ENCODE data around the gene DRICH1. TPM values are rescaled to one million over a fixed set of nuclear protein-coding genes. Genes with fewer than 3 reads are reported as not detected.
A peak's percentile ranks its signal among the peaks of the same experiment; 100 is the strongest.

The DRICH1 gene
- total RNA-seq, 1 donor from 2014 or later = not detected

DNA sequence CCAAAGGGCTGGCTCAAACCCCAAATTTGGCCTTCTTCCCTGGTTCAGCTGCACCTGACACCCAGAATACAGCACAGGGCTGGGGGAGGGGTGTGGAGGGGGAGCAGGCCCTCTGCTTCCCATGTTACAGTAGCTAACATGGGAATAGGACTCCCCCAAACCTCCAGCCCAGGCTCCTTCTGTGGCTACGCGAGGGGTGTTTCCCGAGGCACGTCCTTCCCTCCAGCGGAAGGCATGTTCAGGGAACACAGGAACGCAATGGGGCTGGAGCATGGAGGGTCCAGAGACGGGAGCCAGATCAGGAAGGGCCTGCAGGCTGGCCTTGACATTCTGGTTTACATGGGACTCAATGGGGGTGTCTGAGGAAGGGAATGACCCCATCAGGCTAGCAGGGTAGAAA lies 40.3 kb downstream of the DRICH1 start:
- Mint-ChIP-seq H3K27ac (ENCODE audit: unreplicated experiment) (no peak overlapping the region), H3K4me3 (ENCODE audit: unreplicated experiment) (no peak overlapping the region), H3K9me3 (ENCODE audit: unreplicated experiment) (no peaks in the 10 kb centered on the region), H3K36me3 (ENCODE audit: low read depth, unreplicated experiment) (no peaks in the 10 kb centered on the region), H3K4me1 (ENCODE audit: unreplicated experiment) (peaks cover 6% of the 10 kb centered on the region), H3K27me3 (ENCODE audit: unreplicated experiment) (peaks cover 7% of the 10 kb centered on the region)
- DNase-seq (ENCODE audit: low spot score) = no peak
- no peak for TF ChIP-seq CTCF (IDR thresholded peaks at IDR 0.05; ENCODE audit: unreplicated experiment)

GRCh38 chr22:23591201-23591791 lies 40.8 kb downstream of the DRICH1 start:
- no peak overlapping the region for H3K27ac Mint-ChIP-seq (ENCODE audit: unreplicated experiment)
- no peak overlapping the region for H3K4me3 Mint-ChIP-seq (ENCODE audit: unreplicated experiment)
- no peaks in the 10 kb centered on the region for H3K9me3 Mint-ChIP-seq (ENCODE audit: unreplicated experiment)
- no peaks in the 10 kb centered on the region for H3K36me3 Mint-ChIP-seq (ENCODE audit: low read depth, unreplicated experiment)
- DNase-seq (ENCODE audit: low spot score) = peak; percentile 81
- TF ChIP-seq CTCF (IDR thresholded peaks at IDR 0.05; ENCODE audit: unreplicated experiment) = peak; percentile 90
- H3K27me3 Mint-ChIP-seq (ENCODE audit: unreplicated experiment) = peaks cover 7% of the 10 kb centered on the region
- H3K4me1 Mint-ChIP-seq (ENCODE audit: unreplicated experiment) = peaks cover 5% of the 10 kb centered on the region

- TF ChIP-seq CTCF (IDR thresholded peaks at IDR 0.05; ENCODE audit: unreplicated experiment) = no peak
- Mint-ChIP-seq H3K4me1 (ENCODE audit: unreplicated experiment) (peaks cover 2% of the 10 kb centered on the region), H3K27ac (ENCODE audit: unreplicated experiment) (no peak overlapping the region), H3K9me3 (ENCODE audit: unreplicated experiment) (no peaks in the 10 kb centered on the region), H3K4me3 (ENCODE audit: unreplicated experiment) (no peak overlapping the region), H3K27me3 (ENCODE audit: unreplicated experiment) (peaks cover 5% of the 10 kb centered on the region), H3K36me3 (ENCODE audit: low read depth, unreplicated experiment) (no peaks in the 10 kb centered on the region)
- DNase-seq (ENCODE audit: low spot score) = no peak
Observed at GRCh38 chr22:23583836-23584235, 48.3 kb downstream of the DRICH1 start.

- no peak for TF ChIP-seq CTCF (IDR thresholded peaks at IDR 0.05; ENCODE audit: unreplicated experiment)
- no peak overlapping the region for H3K27ac Mint-ChIP-seq (ENCODE audit: unreplicated experiment)
- H3K36me3 Mint-ChIP-seq (ENCODE audit: low read depth, unreplicated experiment) = no peaks in the 10 kb centered on the region
Observed at GRCh38 chr22:23583153-23583552, 49.0 kb downstream of the DRICH1 start.

GRCh38 chr22:23581260-23581650 lies 50.9 kb downstream of the DRICH1 start:
- TF ChIP-seq CTCF (IDR thresholded peaks at IDR 0.05; ENCODE audit: unreplicated experiment) = no peak
- Mint-ChIP-seq H3K9me3 (ENCODE audit: unreplicated experiment) (no peaks in the 10 kb centered on the region), H3K27ac (ENCODE audit: unreplicated experiment) (no peak overlapping the region), H3K4me1 (ENCODE audit: unreplicated experiment) (peaks cover 2% of the 10 kb centered on the region), H3K4me3 (ENCODE audit: unreplicated experiment) (no peak overlapping the region), H3K27me3 (ENCODE audit: unreplicated experiment) (no peaks in the 10 kb centered on the region), H3K36me3 (ENCODE audit: low read depth, unreplicated experiment) (no peaks in the 10 kb centered on the region)
- DNase-seq (ENCODE audit: low spot score) = no peak

More at GRCh38 chr22:23583153-23583552, 49.0 kb downstream of the DRICH1 start:
- Mint-ChIP-seq H3K9me3 (ENCODE audit: unreplicated experiment) (no peaks in the 10 kb centered on the region), H3K27me3 (ENCODE audit: unreplicated experiment) (peaks cover 5% of the 10 kb centered on the region), H3K4me1 (ENCODE audit: unreplicated experiment) (peaks cover 2% of the 10 kb centered on the region), H3K4me3 (ENCODE audit: unreplicated experiment) (no peak overlapping the region)
- no peak for DNase-seq (ENCODE audit: low spot score)

Data from endothelial cell (in vitro differentiated cells).